VCaP (cell line): ENCODE measurements around the gene TP53INP2.

Experiments used
- H3K27ac ChIP-seq: fragments of 450-650 bp; 2 replicates; pipeline ENCODE4 v1.5.1; 2017
- TF ChIP-seq, protein P1 (sequence below): fragments of 450-650 bp; conservative IDR thresholded peaks from 2 replicates; pipeline ENCODE4 v1.5.1; 2017; ENCODE audit warnings: mild to moderate bottlenecking, moderate library complexity

The TP53INP2 gene

DNA sequence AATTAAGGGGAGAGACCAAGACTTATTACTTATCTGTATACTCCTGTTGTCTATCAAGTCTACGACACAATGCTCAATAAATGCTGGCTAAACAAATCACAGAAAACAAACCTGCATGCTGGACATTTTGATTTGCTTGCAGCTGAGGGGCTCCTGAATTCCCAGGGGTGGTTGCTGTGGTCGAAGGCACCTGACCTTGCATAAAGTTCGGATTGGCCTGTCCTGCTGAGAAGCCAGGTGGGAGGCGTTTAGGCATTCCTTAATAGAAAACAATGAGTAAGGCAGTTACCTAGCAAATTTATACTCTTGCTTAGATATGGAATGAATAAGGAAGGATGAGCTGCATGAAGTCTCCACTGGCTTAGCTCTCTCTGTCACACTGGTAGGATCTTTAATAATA, 50.5 kb downstream of the TP53INP2 start:
- TF ChIP-seq, protein P1, sequence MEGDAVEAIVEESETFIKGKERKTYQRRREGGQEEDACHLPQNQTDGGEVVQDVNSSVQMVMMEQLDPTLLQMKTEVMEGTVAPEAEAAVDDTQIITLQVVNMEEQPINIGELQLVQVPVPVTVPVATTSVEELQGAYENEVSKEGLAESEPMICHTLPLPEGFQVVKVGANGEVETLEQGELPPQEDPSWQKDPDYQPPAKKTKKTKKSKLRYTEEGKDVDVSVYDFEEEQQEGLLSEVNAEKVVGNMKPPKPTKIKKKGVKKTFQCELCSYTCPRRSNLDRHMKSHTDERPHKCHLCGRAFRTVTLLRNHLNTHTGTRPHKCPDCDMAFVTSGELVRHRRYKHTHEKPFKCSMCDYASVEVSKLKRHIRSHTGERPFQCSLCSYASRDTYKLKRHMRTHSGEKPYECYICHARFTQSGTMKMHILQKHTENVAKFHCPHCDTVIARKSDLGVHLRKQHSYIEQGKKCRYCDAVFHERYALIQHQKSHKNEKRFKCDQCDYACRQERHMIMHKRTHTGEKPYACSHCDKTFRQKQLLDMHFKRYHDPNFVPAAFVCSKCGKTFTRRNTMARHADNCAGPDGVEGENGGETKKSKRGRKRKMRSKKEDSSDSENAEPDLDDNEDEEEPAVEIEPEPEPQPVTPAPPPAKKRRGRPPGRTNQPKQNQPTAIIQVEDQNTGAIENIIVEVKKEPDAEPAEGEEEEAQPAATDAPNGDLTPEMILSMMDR: no peak
- H3K27ac ChIP-seq: peak overlapping the region; percentile 74; the same call in 1 of the 2 replicates

DNA sequence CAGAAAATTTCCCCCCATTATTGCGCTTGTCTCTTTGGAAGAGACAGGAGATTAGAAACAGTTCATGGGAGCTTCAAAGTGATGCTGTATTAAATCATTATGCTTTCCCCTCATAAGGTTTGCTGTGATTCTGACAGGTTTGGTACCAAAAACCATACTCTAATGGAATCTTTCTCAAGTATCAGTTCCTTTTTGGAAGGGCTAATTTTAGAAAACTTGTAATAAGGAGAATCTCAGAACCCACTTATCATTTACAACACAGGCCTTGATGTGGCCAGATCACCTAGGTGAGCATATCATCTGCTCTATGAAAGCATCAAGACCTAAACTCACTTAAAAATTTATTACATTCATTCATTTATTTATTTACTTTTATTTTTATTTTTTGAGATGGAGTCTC, 51.2 kb downstream of the TP53INP2 start:
- no peak overlapping the region for H3K27ac ChIP-seq
- TF ChIP-seq, protein P1: no peak

DNA sequence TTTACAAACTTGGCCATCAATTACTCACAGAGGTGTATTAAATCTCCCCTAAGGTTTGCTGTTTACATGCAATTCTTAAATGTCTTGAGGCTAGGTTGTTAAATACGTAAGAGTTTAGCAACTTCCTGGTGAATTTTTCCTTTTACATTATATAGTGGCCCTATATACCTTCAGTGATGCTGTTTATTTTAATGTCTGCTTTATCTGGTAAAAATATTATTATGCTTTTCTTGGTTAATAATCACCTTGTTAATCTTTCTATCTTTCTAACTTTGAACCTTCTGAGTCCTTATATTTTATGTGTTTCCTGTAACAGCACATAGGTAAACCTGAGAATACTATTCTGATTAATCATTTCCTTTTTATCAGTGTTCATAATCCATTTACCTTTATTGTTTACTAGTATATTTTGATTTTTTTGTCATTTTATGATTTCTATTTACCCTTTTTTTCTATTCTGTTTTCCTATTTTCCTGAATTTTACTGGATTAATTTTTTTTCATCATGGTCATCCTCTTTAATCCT, 57.9 kb downstream of the TP53INP2 start:
- peak overlapping the region; percentile 69 for H3K27ac ChIP-seq

More for the DNA sequence above, 57.9 kb downstream of the TP53INP2 start:
- TF ChIP-seq, protein P1: no peak
